GM12864 (cell line): Measurements from ENCODE around the gene MCUB.
A peak's percentile ranks its signal among the peaks of the same experiment; 100 is the strongest.

Source experiments
- DNase-seq: peaks from one replicate; pipeline ENCODE4 v3.0.0-alpha.2; 2011; ENCODE audit warnings: low read depth
- H3K4me3 ChIP-seq: 2 replicates; pipeline ENCODE4 v1.5.1; 2011; ENCODE audit warnings: mild to moderate bottlenecking, low read depth, low read length, control low read depth
- CTCF ChIP-seq: IDR thresholded peaks from 2 replicates; pipeline ENCODE4 v1.5.1; 2011; ENCODE audit warnings: low read depth, mild to moderate bottlenecking, moderate library complexity, low read length, control low read depth, inconsistent platforms; ENCODE audit errors: missing control alignments

Gene MCUB

GRCh38 chr4:109560687-109561461 is 828 bp downstream of the MCUB start:
- TF ChIP-seq CTCF = no peak
- DNase-seq = peak; percentile 81
- H3K4me3 ChIP-seq = peak overlapping the region; percentile 79

- H3K4me3 ChIP-seq = no peak overlapping the region
- DNase-seq = no peak
- no peak for TF ChIP-seq CTCF
These were observed 2.6 kb downstream of the MCUB start for GRCh38 chr4:109562457-109563239.

- TF ChIP-seq CTCF = no peak
- DNase-seq = no peak
These were observed 11.4 kb downstream of the MCUB start for GRCh38 chr4:109571494-109571893.

GRCh38 chr4:109572154-109572553 is 12.1 kb downstream of the MCUB start:
- H3K4me3 ChIP-seq = no peak overlapping the region
- DNase-seq = no peak
- TF ChIP-seq CTCF = no peak

More at GRCh38 chr4:109571494-109571893, 11.4 kb downstream of the MCUB start:
- H3K4me3 ChIP-seq = no peak overlapping the region

- no peak for DNase-seq
- H3K4me3 ChIP-seq = no peak overlapping the region
- TF ChIP-seq CTCF = peak; percentile 15
These were observed 14.4 kb downstream of the MCUB start for GRCh38 chr4:109574443-109574850.

- no peak overlapping the region for H3K4me3 ChIP-seq
- DNase-seq = no peak
- TF ChIP-seq CTCF = no peak
These were observed 15.1 kb downstream of the MCUB start for GRCh38 chr4:109574931-109575804.
